Measurements from ENCODE around the gene LAMTOR1.

Gene LAMTOR1

DNA sequence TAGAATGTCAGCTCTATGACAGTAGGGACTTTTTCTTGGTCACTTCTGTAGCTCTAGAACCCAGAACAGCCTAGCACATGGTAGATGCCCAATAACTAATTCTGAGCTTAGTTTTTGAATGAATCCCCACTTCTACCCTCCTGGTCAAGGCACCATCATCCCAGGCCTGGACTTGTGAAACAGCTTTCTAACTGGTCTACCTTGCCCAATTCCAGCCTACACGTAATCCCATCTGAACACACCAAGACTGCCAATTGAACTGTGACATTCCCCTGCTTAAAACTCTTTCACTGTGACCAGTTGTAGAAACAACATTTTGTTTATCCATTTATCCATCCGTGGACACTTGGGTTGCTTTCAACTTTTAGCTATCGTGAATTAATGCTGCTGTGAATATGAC lies 26.3 kb upstream of the LAMTOR1 start:
- TF ChIP-seq, protein P1, sequence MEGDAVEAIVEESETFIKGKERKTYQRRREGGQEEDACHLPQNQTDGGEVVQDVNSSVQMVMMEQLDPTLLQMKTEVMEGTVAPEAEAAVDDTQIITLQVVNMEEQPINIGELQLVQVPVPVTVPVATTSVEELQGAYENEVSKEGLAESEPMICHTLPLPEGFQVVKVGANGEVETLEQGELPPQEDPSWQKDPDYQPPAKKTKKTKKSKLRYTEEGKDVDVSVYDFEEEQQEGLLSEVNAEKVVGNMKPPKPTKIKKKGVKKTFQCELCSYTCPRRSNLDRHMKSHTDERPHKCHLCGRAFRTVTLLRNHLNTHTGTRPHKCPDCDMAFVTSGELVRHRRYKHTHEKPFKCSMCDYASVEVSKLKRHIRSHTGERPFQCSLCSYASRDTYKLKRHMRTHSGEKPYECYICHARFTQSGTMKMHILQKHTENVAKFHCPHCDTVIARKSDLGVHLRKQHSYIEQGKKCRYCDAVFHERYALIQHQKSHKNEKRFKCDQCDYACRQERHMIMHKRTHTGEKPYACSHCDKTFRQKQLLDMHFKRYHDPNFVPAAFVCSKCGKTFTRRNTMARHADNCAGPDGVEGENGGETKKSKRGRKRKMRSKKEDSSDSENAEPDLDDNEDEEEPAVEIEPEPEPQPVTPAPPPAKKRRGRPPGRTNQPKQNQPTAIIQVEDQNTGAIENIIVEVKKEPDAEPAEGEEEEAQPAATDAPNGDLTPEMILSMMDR (IDR thresholded peaks at IDR 0.05; ENCODE audit: low read depth, low read length, missing control alignments), result no peak
- H3K4me3 ChIP-seq (replicated peaks; ENCODE audit: low read depth, low read length), result no peak overlapping the region
- no peak for DNase-seq (ENCODE audit: extremely low read depth, low read depth)

DNA sequence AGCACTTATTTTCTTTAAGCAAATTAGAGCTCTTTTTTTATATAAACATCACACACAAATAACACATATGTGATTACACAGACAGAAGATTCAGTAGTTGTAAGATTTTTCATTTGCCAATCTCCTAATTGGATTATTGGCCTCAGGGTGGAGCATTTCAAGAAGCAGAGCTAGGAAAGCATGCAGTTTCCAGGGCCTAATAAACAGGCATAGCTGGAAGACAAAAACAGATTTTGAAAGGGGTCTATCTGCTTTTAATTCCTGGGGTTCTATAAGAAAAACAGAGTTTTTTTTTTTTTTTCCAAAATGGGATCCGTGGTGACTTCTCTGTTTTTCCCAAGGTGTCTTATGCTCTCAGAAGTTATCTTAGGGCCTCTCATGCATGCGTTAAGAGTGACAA lies 24.8 kb upstream of the LAMTOR1 start:
- DNase-seq (ENCODE audit: extremely low read depth, low read depth), result no peak
- no peak overlapping the region for H3K4me3 ChIP-seq (replicated peaks; ENCODE audit: low read depth, low read length)
- TF ChIP-seq, protein P1 (IDR thresholded peaks at IDR 0.05; ENCODE audit: low read depth, low read length, missing control alignments), result no peak

DNA sequence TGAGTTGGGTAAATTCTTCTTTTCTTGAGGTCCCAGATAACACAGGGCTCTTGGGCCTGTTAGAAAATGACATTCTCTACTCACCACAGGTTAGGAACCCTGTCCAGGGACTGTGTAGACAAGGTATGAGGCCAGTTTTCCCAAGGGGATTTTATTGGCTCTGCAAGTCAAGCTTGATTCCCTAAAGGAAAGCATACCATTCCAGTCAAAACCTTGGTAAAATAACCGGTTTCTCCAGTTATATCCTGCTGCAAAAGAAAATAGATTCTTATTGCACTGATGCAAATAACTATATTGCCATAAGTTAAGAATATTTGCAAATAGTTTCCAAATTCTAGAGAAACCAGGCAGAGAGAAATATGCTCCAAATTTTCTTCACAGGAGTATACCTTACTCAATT lies 22.9 kb upstream of the LAMTOR1 start:
- TF ChIP-seq, protein P1 (IDR thresholded peaks at IDR 0.05; ENCODE audit: low read depth, low read length, missing control alignments), result no peak
- no peak for DNase-seq (ENCODE audit: extremely low read depth, low read depth)
- no peak overlapping the region for H3K4me3 ChIP-seq (replicated peaks; ENCODE audit: low read depth, low read length)

DNA sequence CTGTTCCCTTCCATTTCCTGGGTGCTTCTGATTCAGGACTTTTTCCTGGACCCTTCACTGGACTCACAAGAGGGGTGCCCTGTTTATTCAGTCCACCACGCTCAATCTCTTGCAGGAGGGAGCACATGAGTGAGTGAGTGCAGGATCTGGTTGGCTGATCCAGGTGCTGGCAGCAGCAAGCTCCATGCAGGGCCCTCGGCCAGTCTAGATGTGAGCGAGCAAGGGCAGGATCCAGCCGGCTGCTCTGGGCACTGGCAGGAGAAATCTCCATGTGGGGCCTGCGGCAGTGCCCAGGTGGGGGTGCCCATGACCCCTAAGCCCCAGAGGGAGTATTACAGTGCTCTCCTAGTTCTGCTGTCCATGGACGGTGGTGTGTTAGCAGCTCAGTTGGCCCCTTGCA lies 20.9 kb upstream of the LAMTOR1 start:
- no peak for DNase-seq (ENCODE audit: extremely low read depth, low read depth)
- no peak overlapping the region for H3K4me3 ChIP-seq (replicated peaks; ENCODE audit: low read depth, low read length)
- TF ChIP-seq, protein P1 (IDR thresholded peaks at IDR 0.05; ENCODE audit: low read depth, low read length, missing control alignments), result no peak

DNA sequence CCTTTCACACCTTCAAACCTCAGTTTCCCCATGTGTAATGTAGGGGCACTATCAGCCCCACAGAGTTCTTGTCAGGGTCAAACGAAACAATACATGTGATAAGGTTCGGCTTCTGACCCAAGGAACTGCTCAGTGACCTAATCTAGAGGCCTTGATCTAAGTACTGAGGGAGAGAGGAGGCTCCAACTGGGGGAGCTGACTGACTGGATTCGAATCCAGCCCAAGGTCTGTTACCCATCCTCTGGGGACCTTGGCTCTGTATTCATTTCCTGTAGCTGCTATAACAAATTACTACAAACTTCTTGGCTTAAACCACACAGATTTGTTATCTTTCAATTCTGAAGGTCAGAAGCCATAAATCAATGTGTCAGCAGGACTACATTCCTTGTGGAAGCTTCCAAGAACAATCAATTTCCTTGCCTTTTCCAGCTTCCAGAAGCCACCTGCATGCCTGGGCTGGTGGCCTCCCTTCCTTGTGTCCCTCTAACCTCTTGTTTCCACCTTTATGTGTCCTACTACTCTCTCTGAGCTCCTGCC lies 20.1 kb upstream of the LAMTOR1 start:
- TF ChIP-seq, protein P1 (IDR thresholded peaks at IDR 0.05; ENCODE audit: low read depth, low read length, missing control alignments), result no peak
- H3K4me3 ChIP-seq (replicated peaks; ENCODE audit: low read depth, low read length), result no peak overlapping the region
- DNase-seq (ENCODE audit: extremely low read depth, low read depth), result no peak

DNA sequence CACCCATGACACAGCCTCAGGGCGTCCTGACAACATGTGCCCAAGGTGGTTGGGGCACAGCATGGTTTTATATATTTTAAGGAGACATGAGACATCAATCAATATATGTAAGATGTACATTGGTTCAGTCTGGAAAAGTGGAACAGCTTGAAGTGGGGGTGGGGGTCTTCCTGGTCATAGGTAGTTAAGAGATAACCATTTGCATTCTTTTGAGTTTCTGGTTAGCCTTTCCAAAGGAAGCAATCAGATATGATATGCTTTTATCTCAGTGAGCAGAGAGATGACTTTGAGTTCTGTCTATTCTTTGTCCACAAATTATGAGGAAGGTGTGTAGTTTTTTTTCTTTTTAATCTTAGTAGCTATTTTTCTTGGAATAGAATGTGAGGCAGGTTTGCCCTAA lies 19.5 kb upstream of the LAMTOR1 start:
- no peak overlapping the region for H3K4me3 ChIP-seq (replicated peaks; ENCODE audit: low read depth, low read length)
- TF ChIP-seq, protein P1 (IDR thresholded peaks at IDR 0.05; ENCODE audit: low read depth, low read length, missing control alignments), result no peak
- DNase-seq (ENCODE audit: extremely low read depth, low read depth), result no peak

DNA sequence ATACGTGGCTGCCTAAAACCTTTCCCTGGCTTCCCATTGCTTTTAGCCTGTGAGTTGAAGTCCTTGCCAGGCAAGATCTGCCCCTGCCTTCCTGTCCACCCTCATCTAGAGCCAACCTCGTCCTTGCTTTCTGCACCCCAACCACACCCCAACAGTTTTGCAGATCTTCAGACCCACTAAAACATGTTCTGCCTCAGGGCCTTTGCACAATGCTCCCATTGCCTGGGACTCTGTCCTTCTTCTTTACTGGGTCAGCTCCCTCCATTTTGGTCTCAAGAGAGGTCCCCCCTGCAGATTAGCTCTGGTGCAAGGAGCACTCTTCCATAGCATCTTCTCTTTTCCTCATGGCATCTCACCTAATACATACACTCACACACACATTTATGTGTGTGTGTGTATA lies 17.8 kb upstream of the LAMTOR1 start:
- no peak overlapping the region for H3K4me3 ChIP-seq (replicated peaks; ENCODE audit: low read depth, low read length)
- DNase-seq (ENCODE audit: extremely low read depth, low read depth), result no peak
- TF ChIP-seq, protein P1 (IDR thresholded peaks at IDR 0.05; ENCODE audit: low read depth, low read length, missing control alignments), result no peak

Measured in HFF-Myc (cell line).